SIG-M5 treated with dmso at 0.1 percent for 504 hours (cell line): Measurements from ENCODE around the gene SLC2A4.

Experiments
- DNase-seq: peaks from one replicate; lab custom pipeline; 2025; ENCODE audit not compliant: unreplicated experiment; lab: John Stamatoyannopoulos, UW

SLC2A4 gene

DNA sequence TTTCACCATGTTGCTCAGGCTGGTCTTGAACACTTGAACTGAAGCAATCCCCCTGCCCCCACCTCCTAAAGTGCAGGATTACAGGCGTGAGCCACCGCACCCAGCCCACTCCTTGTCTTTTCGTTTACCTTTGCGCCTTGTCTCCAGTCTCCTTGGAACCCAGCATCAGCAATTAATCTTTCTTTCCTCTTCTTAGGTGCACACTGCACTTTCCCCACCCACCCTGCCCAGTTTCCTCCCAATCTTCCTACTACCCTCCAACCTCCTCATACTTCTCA lies 17.8 kb upstream of the SLC2A4 start:
- no peak for DNase-seq

- no peak for DNase-seq
Measured at GRCh38 chr17:7266784-7267183, 14.7 kb upstream of the SLC2A4 start.

DNA sequence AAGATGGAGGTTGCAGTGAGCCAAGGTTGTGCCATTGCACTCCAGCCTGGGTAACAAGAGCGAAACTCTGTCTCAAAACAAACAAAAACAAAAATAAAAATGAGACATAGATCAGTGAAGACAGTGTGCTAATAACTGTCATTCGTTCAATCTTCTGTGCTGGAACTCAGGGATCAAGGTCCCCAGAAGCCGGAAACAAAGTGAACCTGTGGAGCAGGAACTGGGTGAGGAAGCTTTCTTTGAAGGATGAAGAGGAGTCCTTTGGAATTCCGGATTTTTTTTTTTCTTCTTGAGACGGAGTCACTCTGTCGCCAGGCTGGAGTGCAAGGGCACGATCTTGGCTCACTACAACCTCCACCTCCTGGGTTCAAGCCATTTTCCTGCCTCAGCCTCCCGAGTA lies 2.1 kb upstream of the SLC2A4 start:
- DNase-seq = no peak

GRCh38 chr17:7280519-7281073 lies 922 bp upstream of the SLC2A4 start:
- DNase-seq = peak; percentile 92

- DNase-seq = no peak
Measured at GRCh38 chr17:7281953-7282751, 634 bp downstream of the SLC2A4 start.

DNA sequence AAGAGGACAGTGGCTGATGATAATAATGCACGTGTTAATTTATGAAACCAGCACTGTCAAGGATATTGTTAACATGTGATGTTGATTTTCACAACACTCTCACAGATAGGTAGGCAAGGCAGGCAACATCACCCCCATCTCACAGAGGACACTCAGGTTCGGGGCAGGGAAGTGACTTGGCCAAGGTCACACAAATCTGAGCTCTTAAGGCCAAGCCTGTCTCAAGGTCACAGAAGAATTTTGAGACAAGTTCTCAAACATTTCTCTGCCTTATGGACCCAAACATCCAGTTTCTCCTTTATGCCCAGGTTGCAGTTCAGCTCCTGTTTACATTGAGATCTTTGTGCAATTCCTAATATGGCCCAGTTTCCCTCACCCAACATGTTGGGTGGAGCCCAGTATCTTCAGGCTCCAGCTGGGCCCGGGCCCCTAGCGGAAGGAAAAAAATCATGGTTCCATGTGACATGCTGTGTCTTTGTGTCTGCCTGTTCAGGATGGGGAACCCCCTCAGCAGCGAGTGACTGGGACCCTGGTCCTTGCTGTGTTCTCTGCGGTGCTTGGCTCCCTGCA lies 1.3 kb downstream of the SLC2A4 start:
- DNase-seq = peak; percentile 42

DNA sequence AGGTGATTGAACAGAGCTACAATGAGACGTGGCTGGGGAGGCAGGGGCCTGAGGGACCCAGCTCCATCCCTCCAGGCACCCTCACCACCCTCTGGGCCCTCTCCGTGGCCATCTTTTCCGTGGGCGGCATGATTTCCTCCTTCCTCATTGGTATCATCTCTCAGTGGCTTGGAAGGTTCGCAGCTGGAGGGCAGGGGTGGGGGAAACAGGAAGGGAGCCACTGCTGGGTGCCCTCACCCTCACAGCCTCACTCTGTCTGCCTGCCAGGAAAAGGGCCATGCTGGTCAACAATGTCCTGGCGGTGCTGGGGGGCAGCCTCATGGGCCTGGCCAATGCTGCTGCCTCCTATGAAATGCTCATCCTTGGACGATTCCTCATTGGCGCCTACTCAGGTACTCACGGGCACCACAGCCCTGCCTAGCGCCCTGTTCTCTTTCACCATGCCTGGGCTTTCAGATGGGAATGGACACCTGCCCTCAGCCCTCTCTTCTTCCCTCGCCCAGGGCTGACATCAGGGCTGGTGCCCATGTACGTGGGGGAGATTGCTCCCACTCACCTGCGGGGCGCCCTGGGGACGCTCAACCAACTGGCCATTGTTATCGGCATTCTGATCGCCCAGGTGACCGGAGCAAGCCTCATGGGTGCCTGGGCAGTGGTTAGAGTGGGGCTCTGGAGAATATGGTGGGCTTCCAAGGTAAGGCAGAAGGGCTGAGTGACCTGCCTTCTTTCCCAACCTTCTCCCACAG lies 2.1 kb downstream of the SLC2A4 start:
- DNase-seq = no peak

- no peak for DNase-seq
Measured at GRCh38 chr17:7284911-7285310, 3.4 kb downstream of the SLC2A4 start.

GRCh38 chr17:7285679-7286078 lies 4.2 kb downstream of the SLC2A4 start:
- no peak for DNase-seq

- DNase-seq = no peak
Measured at GRCh38 chr17:7289256-7290032, 7.9 kb downstream of the SLC2A4 start.

- no peak for DNase-seq
Measured at GRCh38 chr17:7290166-7290565, 8.6 kb downstream of the SLC2A4 start.

DNA sequence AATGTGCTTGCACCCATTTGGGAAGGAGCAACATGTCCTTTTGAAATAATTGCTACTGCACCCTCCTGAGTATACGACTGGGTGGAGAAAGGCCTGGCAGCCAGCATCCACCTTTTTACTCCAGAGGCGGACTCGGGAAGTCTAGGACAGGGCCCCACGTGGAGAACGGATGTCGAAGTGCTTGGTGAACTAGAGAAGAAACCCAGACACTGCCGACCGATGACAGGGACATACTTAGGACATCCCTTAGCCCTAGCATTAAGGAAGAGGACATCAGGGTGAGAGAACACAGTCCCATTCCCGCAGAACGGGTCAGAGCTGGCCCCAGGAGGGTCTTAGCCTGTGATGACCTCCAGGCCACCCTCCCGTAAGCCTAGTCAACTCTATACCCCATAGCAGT lies 9.2 kb downstream of the SLC2A4 start:
- no peak for DNase-seq

- no peak for DNase-seq
Measured at GRCh38 chr17:7292194-7292593, 10.7 kb downstream of the SLC2A4 start.

- DNase-seq = no peak
Measured at GRCh38 chr17:7292729-7293128, 11.2 kb downstream of the SLC2A4 start.

DNA sequence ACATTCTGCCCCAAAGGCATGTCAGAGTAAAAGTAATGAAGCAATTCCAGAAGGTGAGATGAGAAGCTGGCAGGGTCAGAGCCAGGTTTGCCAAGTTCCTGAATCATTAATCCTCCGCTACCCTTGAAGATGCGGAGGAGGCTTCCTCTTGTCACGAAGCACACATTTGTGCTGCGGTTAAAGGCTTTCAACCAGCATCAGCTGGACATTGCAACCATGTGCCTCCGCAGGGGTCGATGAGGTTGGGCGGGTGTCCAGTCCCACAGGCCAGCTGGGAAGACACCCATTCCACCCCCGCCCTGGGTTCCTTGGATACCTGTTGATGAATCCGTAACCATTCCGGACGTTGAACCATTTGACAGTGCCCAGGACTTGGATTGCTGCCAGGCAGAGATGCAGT lies 11.6 kb downstream of the SLC2A4 start:
- no peak for DNase-seq

- no peak for DNase-seq
Measured at GRCh38 chr17:7293816-7294613, 12.5 kb downstream of the SLC2A4 start.

- DNase-seq = peak; percentile 26
Measured at GRCh38 chr17:7294614-7295153, 13.2 kb downstream of the SLC2A4 start, which contains the start of gene YBX2. YBX2 (minus strand) TSS chr17:7294639; CDS start chr17:7294500, 139 bp downstream.

DNA sequence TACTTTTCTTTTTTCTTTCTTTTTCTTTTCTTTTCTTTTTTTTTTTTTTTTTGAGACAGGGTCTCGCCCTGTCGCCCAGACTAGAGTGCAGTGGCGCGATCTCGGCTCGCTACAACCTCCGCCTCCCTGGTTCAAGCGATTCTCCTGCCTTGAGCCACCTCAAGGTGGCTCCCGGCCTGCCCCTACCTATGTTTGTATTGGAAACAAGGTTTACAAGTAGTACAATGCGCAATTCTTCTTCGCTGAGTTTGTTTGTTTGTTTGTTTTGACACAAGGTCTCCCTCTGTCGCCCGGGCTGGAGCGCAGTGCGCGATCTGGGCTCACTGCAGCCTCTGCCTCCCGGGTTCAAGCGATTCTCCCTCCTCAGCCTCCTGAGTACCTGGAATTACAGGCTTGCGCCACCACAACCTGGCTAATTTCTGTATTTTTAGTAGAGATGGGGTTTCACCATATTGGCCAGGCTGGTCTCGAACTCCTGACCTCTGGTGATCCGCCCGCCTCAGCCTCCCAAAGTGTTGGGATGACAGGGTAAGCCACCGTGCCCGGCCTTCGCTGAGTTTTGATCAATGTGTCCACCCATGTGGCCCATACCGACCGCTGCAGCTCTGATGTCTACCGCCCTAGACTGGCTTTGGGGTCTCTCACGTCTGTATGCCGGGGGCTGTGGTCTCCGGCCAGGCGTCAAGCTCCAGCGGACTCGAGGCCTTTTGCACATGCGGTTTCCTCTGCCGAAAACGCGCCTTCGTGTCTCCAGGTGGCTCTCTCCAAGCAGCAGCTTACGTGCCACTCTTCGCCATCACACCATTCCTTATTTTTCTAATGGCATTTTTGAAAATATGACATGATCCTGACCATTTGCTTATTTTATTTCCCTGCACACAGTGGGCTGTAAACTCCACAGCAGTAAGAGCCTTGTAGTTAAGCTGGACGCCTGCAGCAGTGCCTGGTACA lies 14.0 kb downstream of the SLC2A4 start:
- DNase-seq = no peak
